Dendritic cell treated with granulocyte-macrophage colony-stimulating factor and Interleukin-4, amounts not matched to agents 40 ng/mL and 50 ng/mL, for 4 days (primary cell): ENCODE data around the gene GSC2.

ENCODE experiments used
- H3K27ac Mint-ChIP-seq: one replicate; pipeline ENCODE4 v1.8.0; 2022; ENCODE audit warnings: mild to moderate bottlenecking, mixed read lengths
- H3K27me3 Mint-ChIP-seq: one replicate; pipeline ENCODE4 v1.8.0; 2022; ENCODE audit warnings: mild to moderate bottlenecking, mixed read lengths
- H3K36me3 Mint-ChIP-seq: one replicate; pipeline ENCODE4 v1.8.0; 2022; ENCODE audit warnings: low read depth, mixed read lengths
- H3K4me1 Mint-ChIP-seq: one replicate; pipeline ENCODE4 v1.8.0; 2022; ENCODE audit warnings: low read depth, mixed read lengths
- H3K4me3 Mint-ChIP-seq: one replicate; pipeline ENCODE4 v1.8.0; 2022; ENCODE audit warnings: mild to moderate bottlenecking, moderate library complexity, mixed read lengths
- H3K9me3 Mint-ChIP-seq: one replicate; pipeline ENCODE4 v1.8.0; 2022; ENCODE audit warnings: mixed read lengths
- intact Hi-C: fragments of 100-400 bp; cut with micrococcal nuclease; formaldehyde crosslinking; loops from one replicate; pipeline ENCODE4 v1.15.0; 2022

Gene GSC2

DNA sequence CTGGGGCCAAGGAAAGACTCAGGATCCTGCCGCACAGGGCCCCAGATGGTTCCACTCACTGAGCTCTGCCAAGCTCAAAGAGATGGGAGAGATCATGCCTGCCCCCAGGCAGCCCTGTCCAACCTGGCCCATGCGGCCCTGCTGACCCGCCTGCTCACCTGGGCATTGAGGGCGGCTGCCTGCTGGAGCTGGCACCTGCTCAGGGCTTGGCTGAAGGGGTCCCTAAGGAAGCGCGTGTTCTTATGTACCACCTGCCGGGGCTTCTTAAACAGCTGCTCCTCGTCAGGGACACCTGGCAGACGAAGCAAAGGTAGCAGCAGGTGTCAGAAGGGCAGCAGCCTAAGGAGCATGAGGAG is 11.1 kb downstream of the GSC2 start:
- H3K27ac Mint-ChIP-seq: no peak overlapping the region
- H3K36me3 Mint-ChIP-seq: peaks cover 89% of the 10 kb centered on the region
- H3K4me1 Mint-ChIP-seq: peaks cover 9% of the 10 kb centered on the region
- no peaks in the 10 kb centered on the region for H3K9me3 Mint-ChIP-seq
- no peak overlapping the region for H3K4me3 Mint-ChIP-seq
- H3K27me3 Mint-ChIP-seq: no peaks in the 10 kb centered on the region
- intact Hi-C loops: no loop called here

DNA sequence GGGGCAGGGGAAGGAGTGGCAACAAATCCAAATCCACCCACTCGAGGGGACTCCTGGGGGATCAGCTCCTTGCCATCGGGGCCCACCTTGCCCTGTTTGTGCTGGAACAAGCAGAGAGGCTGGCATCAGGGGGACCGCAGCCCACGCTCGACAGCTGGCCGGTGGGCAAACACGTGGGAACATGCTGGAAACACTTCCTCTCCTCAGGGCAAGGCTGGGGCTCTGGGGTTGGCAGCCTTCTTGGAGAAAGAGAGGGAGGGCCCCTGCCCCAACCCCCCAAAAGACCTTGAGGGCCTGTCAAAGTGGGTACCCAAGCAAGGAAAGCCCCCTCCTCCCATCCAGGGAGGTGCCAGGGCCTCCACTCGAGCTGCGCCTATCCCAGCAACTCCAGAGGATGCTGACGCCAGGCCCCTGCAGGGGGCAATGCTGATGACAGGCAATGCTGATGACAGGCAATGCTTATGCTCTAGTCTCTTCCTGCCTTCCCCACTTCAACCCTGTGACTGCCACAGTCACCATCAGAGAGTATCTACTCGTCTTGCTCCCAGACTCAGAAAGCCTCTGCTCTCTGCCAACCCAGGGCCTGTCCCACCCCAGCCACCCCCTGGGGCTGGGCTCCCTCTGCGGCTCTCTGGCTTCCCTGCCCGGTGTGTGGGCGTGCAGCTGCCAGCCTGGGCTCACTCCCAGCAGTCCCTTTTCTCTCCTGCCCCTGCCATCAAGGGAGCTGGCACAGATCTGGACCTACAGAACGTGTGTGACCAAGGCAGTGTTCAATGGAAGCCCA is 11.7 kb downstream of the GSC2 start:
- H3K9me3 Mint-ChIP-seq: no peaks in the 10 kb centered on the region
- no peak overlapping the region for H3K27ac Mint-ChIP-seq
- H3K4me1 Mint-ChIP-seq: peaks cover 3% of the 10 kb centered on the region
- no peaks in the 10 kb centered on the region for H3K27me3 Mint-ChIP-seq
- no peak overlapping the region for H3K4me3 Mint-ChIP-seq
- intact Hi-C loops: no loop called here
- H3K36me3 Mint-ChIP-seq: peaks cover 92% of the 10 kb centered on the region

DNA sequence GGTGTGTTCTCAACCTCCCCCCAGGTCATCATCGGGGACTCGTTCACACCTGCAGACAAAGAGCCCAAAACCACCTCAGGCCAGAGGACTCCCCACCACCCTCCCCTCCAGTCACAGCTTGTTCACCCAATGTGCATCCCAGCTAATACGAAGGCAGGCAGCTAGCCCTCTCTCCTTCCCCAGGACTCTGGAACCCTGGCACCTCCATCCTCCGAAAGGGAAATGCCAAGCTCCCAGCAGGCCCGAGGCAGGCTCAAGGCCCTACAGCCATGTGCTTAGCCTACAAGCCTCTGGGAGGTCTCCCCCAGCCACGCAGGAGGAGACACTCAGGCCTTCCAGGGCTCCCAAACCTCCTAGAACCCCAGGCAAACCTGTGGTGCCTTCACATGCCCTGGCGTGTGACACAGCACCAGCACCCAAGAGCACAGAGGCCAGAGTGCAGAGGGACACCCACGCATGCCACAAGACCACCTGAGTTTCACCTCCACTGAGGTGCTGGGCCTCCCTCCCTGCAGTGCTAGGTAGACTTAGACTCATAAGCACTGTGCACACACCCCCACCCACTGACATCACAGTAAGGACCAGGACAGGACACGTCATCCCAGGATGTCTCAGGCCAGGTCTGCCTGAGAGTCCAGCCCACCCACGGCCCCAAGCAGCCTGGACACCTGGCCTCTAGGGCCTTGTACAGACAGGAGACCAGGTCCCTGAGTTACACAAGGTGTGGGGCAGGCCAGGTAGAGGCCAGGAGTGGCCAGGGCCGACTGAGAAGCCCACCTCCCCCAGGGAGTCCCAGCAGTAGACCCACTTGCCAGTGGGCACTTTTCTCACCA is 12.5 kb downstream of the GSC2 start:
- Mint-ChIP-seq H3K4me1 (peaks cover 5% of the 10 kb centered on the region), H3K36me3 (peaks cover 98% of the 10 kb centered on the region), H3K27ac (no peak overlapping the region), H3K4me3 (no peak overlapping the region), H3K9me3 (no peaks in the 10 kb centered on the region), H3K27me3 (no peaks in the 10 kb centered on the region)
- intact Hi-C loops: no loop called here

DNA sequence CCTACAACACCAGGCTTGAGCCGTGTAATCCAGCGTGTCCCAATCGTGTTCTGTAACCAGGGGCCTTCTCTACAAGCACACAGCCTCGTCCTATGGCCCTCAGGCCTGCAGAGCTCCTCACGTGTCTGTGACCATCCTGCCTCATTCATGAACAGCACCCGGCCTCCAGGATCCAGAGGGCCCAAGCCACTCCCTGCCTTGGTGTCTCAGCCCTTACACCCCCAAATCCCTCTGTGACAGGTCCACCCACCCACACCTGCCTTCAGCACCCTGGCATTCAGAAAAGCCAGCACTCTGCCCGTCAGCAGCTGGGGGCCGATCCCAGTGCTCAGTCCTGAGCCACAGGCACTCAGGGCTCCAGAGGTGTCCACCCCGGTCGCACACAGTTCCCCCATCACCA is 13.2 kb downstream of the GSC2 start:
- H3K36me3 Mint-ChIP-seq: peaks cover 98% of the 10 kb centered on the region
- H3K4me3 Mint-ChIP-seq: no peak overlapping the region
- H3K9me3 Mint-ChIP-seq: no peaks in the 10 kb centered on the region
- intact Hi-C loops: no loop called here
- no peaks in the 10 kb centered on the region for H3K27me3 Mint-ChIP-seq
- peaks cover 5% of the 10 kb centered on the region for H3K4me1 Mint-ChIP-seq
- H3K27ac Mint-ChIP-seq: no peak overlapping the region

DNA sequence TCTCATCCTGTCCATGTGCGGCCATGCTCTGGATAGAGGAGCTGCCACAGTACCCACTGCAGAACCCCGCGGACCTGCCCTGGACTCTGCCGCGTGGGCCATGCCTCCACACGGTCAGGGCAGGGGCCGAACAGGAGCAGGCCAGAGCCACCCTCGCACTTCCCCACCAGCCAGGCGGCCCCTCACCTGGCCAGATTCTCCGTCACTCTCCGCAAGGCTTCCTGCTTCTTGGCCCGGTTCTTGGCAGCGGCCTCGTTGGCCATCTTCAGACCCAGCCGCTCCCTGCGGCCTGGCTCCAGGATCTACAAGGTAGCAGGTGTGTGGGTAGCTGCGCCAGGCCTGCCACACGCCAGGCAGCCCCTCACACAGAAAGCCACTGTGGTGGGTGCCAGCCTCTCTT is 15.2 kb downstream of the GSC2 start:
- Mint-ChIP-seq H3K4me3 (no peak overlapping the region), H3K36me3 (peaks cover 86% of the 10 kb centered on the region), H3K4me1 (peaks cover 5% of the 10 kb centered on the region), H3K27ac (no peak overlapping the region), H3K27me3 (no peaks in the 10 kb centered on the region), H3K9me3 (no peaks in the 10 kb centered on the region)
- intact Hi-C loops: no loop called here

GRCh38 chr22:19134176-19134831 is 15.8 kb downstream of the GSC2 start:
- intact Hi-C loops: no loop called here
- Mint-ChIP-seq H3K9me3 (no peaks in the 10 kb centered on the region), H3K4me1 (peaks cover 5% of the 10 kb centered on the region), H3K27me3 (no peaks in the 10 kb centered on the region), H3K27ac (no peak overlapping the region), H3K4me3 (no peak overlapping the region), H3K36me3 (peaks cover 81% of the 10 kb centered on the region)

DNA sequence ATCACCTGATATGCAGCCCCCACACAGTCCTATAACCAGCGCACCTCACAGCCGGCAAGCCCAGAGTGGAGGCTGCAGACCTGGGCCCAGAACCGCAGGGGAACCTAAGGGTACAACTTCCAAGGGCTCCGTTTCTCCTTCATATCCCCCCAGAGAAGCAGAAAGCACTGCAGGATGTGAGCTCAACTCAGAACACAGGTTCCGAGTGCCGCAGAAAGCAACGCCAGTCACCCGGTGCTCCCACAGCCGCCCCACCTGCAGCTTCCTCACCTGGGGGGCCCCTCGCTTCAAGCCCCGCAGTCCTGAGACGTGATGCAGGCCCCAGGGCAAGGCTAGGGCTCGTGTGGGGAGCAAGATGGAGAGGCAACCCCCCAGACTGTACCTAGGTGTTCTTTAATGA is 16.5 kb downstream of the GSC2 start:
- H3K4me3 Mint-ChIP-seq: no peak overlapping the region
- peaks cover 73% of the 10 kb centered on the region for H3K36me3 Mint-ChIP-seq
- H3K27ac Mint-ChIP-seq: no peak overlapping the region

DNA sequence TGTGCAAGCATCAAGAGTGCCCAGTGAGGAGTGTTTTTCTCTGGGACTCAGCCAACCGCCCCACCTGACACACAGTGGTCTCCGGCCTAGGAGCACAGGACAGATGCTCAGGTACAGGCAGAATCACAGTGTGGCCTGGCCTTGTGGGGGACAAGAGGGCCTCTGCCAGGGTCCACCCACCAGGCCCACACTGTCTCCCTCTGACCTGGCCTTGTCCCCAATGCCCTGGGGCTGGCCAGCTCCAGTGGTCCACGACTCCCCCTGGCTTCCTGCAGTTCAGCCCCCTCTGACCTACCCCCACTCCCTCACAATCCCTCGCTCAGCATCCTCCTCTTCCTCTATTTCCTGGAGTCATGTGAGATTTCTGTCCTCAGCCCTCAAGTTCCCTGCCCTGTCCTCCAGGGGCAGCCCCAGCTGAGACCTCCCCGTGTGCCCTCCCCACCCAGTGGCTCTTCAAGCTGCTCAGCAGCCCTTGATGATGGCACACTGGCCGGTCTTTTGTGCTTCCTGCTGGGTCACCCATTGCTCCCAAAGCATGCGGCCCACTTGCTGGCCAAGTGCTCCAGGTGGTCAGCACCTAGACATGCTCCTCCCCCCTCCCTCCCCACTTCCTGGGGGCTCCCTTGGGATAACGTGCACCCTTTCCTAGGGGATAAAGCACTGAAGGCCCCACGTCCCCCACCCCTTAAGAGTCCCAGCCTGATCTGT is 17.2 kb downstream of the GSC2 start:
- intact Hi-C loops: no loop called here
- Mint-ChIP-seq H3K36me3 (peaks cover 66% of the 10 kb centered on the region), H3K4me3 (no peak overlapping the region), H3K27me3 (no peaks in the 10 kb centered on the region), H3K27ac (no peak overlapping the region), H3K9me3 (no peaks in the 10 kb centered on the region), H3K4me1 (peaks cover 5% of the 10 kb centered on the region)

More for the DNA sequence above, 16.5 kb downstream of the GSC2 start:
- intact Hi-C loops: no loop called here
- H3K9me3 Mint-ChIP-seq: no peaks in the 10 kb centered on the region
- peaks cover 5% of the 10 kb centered on the region for H3K4me1 Mint-ChIP-seq
- no peaks in the 10 kb centered on the region for H3K27me3 Mint-ChIP-seq

DNA sequence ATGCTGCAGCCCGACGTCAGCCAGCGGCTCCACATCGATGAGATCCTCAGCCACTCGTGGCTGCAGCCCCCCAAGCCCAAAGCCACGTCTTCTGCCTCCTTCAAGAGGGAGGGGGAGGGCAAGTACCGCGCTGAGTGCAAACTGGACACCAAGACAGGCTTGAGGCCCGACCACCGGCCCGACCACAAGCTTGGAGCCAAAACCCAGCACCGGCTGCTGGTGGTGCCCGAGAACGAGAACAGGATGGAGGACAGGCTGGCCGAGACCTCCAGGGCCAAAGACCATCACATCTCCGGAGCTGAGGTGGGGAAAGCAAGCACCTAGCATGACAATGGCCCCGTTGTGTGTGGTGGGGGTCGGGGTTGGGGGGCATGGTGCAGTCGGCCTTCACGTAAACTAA is 17.9 kb downstream of the GSC2 start:
- Mint-ChIP-seq H3K9me3 (no peaks in the 10 kb centered on the region), H3K27ac (no peak overlapping the region), H3K4me3 (no peak overlapping the region), H3K36me3 (peaks cover 59% of the 10 kb centered on the region), H3K4me1 (peaks cover 5% of the 10 kb centered on the region), H3K27me3 (no peaks in the 10 kb centered on the region)
- intact Hi-C loops: no loop called here

DNA sequence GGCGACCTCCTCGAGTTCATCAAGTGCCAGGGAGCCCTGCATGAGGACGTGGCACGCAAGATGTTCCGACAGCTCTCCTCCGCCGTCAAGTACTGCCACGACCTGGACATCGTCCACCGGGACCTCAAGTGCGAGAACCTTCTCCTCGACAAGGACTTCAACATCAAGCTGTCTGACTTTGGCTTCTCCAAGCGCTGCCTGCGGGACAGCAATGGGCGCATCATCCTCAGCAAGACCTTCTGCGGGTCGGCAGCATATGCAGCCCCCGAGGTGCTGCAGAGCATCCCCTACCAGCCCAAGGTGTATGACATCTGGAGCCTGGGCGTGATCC is 18.4 kb downstream of the GSC2 start:
- peaks cover 5% of the 10 kb centered on the region for H3K4me1 Mint-ChIP-seq
- H3K27ac Mint-ChIP-seq: no peak overlapping the region
- H3K4me3 Mint-ChIP-seq: no peak overlapping the region
- peaks cover 54% of the 10 kb centered on the region for H3K36me3 Mint-ChIP-seq
- intact Hi-C loops: no loop called here
- H3K9me3 Mint-ChIP-seq: no peaks in the 10 kb centered on the region
- H3K27me3 Mint-ChIP-seq: no peaks in the 10 kb centered on the region

DNA sequence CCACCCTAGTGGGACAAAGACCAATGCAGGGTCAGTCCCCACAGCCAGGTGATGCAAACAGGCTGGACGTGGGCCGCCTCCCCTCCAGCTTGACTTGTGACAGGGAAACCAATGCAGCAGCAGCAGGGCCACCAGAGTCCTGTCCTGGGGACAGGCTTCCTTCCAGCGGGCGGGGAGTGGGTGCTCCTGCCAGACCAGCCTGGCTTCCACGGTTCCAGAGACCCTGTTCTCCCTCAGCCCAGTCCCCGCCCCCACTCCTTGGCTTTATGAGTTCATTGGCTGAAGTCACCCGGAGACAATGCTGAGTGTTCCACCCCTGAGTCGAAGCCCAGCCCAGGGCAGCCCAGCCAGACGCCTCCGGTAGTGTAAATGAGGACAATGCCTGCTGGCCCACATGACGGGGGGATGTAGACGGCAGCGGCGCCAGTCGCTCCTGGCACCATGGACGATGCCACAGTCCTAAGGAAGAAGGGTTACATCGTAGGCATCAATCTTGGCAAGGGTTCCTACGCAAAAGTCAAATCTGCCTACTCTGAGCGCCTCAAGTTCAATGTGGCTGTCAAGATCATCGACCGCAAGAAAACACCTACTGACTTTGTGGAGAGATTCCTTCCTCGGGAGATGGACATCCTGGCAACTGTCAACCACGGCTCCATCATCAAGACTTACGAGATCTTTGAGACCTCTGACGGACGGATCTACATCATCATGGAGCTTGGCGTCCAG is 19.0 kb downstream of the GSC2 start, which contains the start of gene TSSK2:
TSS of gene TSSK2 (plus strand) at position 350 of the 726 bp plus-strand sequence. CDS start at position 442, 92 bp downstream.
- intact Hi-C loops: no loop called here
- Mint-ChIP-seq H3K4me3 (no peak within 1 kb of the TSS), H3K4me1 (peaks cover 5% of the 10 kb centered on the region), H3K27me3 (no peaks in the 10 kb centered on the region), H3K27ac (no peak within 1 kb of the TSS), H3K36me3 (peaks cover 49% of the 10 kb centered on the region), H3K9me3 (no peaks in the 10 kb centered on the region)

DNA sequence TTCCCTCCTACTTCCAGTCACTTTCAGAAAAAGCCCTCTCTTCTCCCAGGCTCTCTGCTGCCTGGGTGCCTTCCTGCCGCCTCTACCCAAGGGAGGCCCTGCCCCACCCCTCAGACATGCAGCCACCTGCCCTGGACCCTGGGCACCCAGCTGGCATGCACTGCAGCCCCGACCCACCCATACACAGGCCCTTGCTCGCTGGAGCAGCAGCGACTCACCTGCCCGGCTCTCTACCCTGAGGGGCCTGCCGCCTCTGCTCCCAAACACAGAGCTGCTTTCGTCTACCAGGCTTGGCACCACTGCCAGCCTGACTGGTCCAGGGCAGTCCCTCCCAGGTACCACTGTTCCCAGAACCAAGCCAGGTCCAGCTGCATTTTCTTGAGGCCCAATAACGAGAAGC is 20.2 kb downstream of the GSC2 start:
- intact Hi-C loops: no loop called here
- Mint-ChIP-seq H3K4me3 (no peak overlapping the region), H3K36me3 (peaks cover 38% of the 10 kb centered on the region), H3K27ac (no peak overlapping the region), H3K9me3 (no peaks in the 10 kb centered on the region), H3K27me3 (no peaks in the 10 kb centered on the region), H3K4me1 (peaks cover 5% of the 10 kb centered on the region)

- Mint-ChIP-seq H3K27ac (no peak overlapping the region), H3K4me3 (no peak overlapping the region)
- intact Hi-C loops: no loop called here
These were observed 21.0 kb downstream of the GSC2 start for GRCh38 chr22:19128946-19129727.

More at GRCh38 chr22:19128946-19129727, 21.0 kb downstream of the GSC2 start:
- no peaks in the 10 kb centered on the region for H3K27me3 Mint-ChIP-seq
- H3K9me3 Mint-ChIP-seq: no peaks in the 10 kb centered on the region
- peaks cover 5% of the 10 kb centered on the region for H3K4me1 Mint-ChIP-seq
- peaks cover 31% of the 10 kb centered on the region for H3K36me3 Mint-ChIP-seq
